ENCODE results near the gene LAMB2.

DNA sequence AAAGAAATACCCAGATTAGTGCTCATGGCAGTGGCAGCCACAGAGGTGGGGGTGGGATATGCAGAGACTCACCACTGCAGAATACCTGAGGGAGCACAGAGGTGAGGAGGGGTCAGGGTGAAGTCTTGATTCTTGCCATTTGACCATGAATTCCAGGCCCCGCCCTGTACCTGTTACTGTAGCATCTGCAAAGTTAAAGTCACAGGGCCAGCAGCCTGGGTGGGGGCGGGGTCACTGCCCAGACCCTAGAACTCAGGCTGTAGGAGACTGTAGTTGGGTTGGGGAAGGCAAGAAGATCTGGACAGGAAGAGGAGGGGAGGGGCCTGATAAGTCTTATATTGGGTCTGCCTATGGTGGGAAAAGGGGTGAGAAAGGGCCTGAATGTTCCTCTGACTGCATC is 18.8 kb upstream of the LAMB2 start:
- TF ChIP-seq CTCF (IDR thresholded peaks at IDR 0.05): no peak
- TF ChIP-seq EZH2 (IDR thresholded peaks at IDR 0.05; ENCODE audit: borderline replicate concordance, insufficient read depth, low read depth, low read length, poor library complexity, severe bottlenecking): no peak

Data from B cell (primary cell).